Left lung (tissue), 14 donors: ENCODE measurements around the gene WNT4. TPM values are rescaled to one million over a fixed set of nuclear protein-coding genes. Genes with fewer than 3 reads are reported as not detected.

Experiments
- ATAC-seq: fragments of 200-7000 bp; cut with Tn5 transposase; one replicate; pipeline ENCODE4 v1.9.1; 2020; ENCODE audit warnings: moderate library complexity
- DNase-seq, 4 donors: peaks; one replicate each; pipeline ENCODE4 v3.0.0-alpha.2; 2013 to 2020
- H3K27ac ChIP-seq, 2 donors: fragments of 200-600 bp; sonication (generic) in 1 of 2; one replicate each; pipeline versions ENCODE4 v1.5.0 to v1.8.0; 2020 to 2021
- H3K27me3 ChIP-seq, 2 donors: fragments of 200-600 bp; sonication (generic) in 1 of 2; one replicate each; pipeline versions ENCODE4 v1.5.0 to v1.8.0; 2020 to 2021
- H3K36me3 ChIP-seq, 2 donors: fragments of 200-600 bp; sonication (generic) in 1 of 2; one replicate each; pipeline versions ENCODE4 v1.5.0 to v1.8.0; 2020 to 2021
- H3K4me1 ChIP-seq, 2 donors: fragments of 200-600 bp; one replicate each; pipeline ENCODE4 v1.8.0; 2021
- H3K4me3 ChIP-seq, 2 donors: fragments of 200-600 bp; sonication (generic) in 1 of 2; one replicate each; pipeline versions ENCODE4 v1.5.0 to v1.8.0; 2020 to 2021; ENCODE audit warnings: mild to moderate bottlenecking in 1 of 2
- H3K9me3 ChIP-seq, 2 donors: fragments of 200-600 bp; sonication (generic) in 1 of 2; one replicate each; pipeline versions ENCODE4 v1.5.0 to v1.8.0; 2020 to 2021
- CTCF ChIP-seq, 2 donors: fragments of 200-600 bp; sonication (generic) in 1 of 2; IDR thresholded peaks; one replicate each; pipeline versions ENCODE4 v1.5.0 to v1.8.0; 2021; ENCODE audit warnings: antibody characterized with exemption in 2 of 2
- intact Hi-C, 2 donors: fragments of 100-400 bp; cut with DNase I; formaldehyde crosslinking; loops; one replicate each; pipeline versions ENCODE4 v1.11.2 to v1.14.2; 2022
- long read RNA-seq, 12 donors: library from polyadenylated mRNA in 2 of 12; unstranded in 2 of 12; transcript quantifications; one replicate each; pipeline ENCODE4 v2.0.0 and lab custom pipeline, GENCODE V29; 2019 to 2026
- polyA plus RNA-seq, 6 donors: library from polyadenylated mRNA; unstranded; fragments of 120-200 nt; gene quantifications; one replicate each; pipeline ENCODE4 v1.2.1, GENCODE V29; 2013; ENCODE audit not compliant: insufficient read length in 6 of 6
- total RNA-seq, 2 donors: library from RNA; stranded (reverse); fragmentation: NEBNext Ultra II Directional; extraction: Animal tissue kit (Norgen Biotek cat#: 25700); gene quantifications; one replicate each; pipeline ENCODE4 v1.2.1, GENCODE V29; 2021
- donor health status: DM: no; HTN: yes; CAD: no.
- donor health status: DM: no; HTN: no; CAD: no.

Gene WNT4
- 1 to 10 TPM; 1.8 to 4.0 TPM for total RNA-seq
- polyA plus RNA-seq, result 1 to 10 TPM; 2.3 to 3.4 (median 2.8) TPM
- long read RNA-seq, donor 1, partial matches to known transcripts, result 0 of 4 reads
- long read RNA-seq, donor 1, other reads (novel, unspliced or antisense), result 0 of 4 reads
- long read RNA-seq, donor 2, partial matches to known transcripts, result 0 of 1 reads
- long read RNA-seq, donor 2, other reads (novel, unspliced or antisense), result 0 of 1 reads
- long read RNA-seq, donor 3, result 0 reads
- long read RNA-seq, donor 4, result 0 reads
- long read RNA-seq, donor 5, partial matches to known transcripts, result 0 of 4 reads
- long read RNA-seq, donor 5, other reads (novel, unspliced or antisense), result 0 of 4 reads
- long read RNA-seq, donor 6, partial matches to known transcripts, result 0 of 1 reads
- long read RNA-seq, donor 6, other reads (novel, unspliced or antisense), result 0 of 1 reads
- long read RNA-seq, donor 7, partial matches to known transcripts, result 0 of 3 reads
- long read RNA-seq, donor 7, other reads (novel, unspliced or antisense), result 0 of 3 reads
- long read RNA-seq, donor 8, result 0 reads
- long read RNA-seq, donor 9, result 0 reads
- long read RNA-seq, donor 10, result 0 reads
- long read RNA-seq, donor 11, transcript WNT4-201 (5 exons, 3,845 nt), result major isoform, 17 of 17 reads
- long read RNA-seq, donor 11, partial matches to known transcripts, result 0 of 17 reads
- long read RNA-seq, donor 11, other reads (novel, unspliced or antisense), result 0 of 17 reads
- long read RNA-seq, donor 12, partial matches to known transcripts, result 0 of 3 reads
- long read RNA-seq, donor 12, other reads (novel, unspliced or antisense), result 0 of 3 reads

- no peak for TF ChIP-seq CTCF (IDR thresholded peaks at IDR 0.05)
- peaks cover 24 to 85% of the 10 kb centered on the region in 2 donors for H3K27me3 ChIP-seq
- H3K4me1 ChIP-seq, result peaks cover 8 to 10% of the 10 kb centered on the region in 2 donors
- intact Hi-C loops, result no loop called here
- peak within 1 kb of the TSS in 1 of 2 donors; percentile 19 for H3K27ac ChIP-seq
- no peaks in the 10 kb centered on the region for H3K36me3 ChIP-seq
- peak in 2 of 4 donors; percentile 46 to 87 for DNase-seq
- no peaks in the 10 kb centered on the region for H3K9me3 ChIP-seq
- peak within 1 kb of the TSS; percentile 31 to 39 for H3K4me3 ChIP-seq
- ATAC-seq, result peak; percentile 82
Observed at GRCh38 chr1:22143065-22144033, at the start of gene WNT4. WNT4 (minus strand) TSS chr1:22143097; CDS start chr1:22142922, 175 bp downstream.

GRCh38 chr1:22190731-22191130 lies 47.8 kb upstream of the WNT4 start:
- Histone ChIP-seq H3K4me3 (no peak overlapping the region), H3K9me3 (no peaks in the 10 kb centered on the region), H3K36me3 (no peaks in the 10 kb centered on the region), H3K4me1 (no peaks in the 10 kb centered on the region), H3K27ac (no peak overlapping the region), H3K27me3 (peaks cover 0 to 4% of the 10 kb centered on the region in 2 donors)
- no peak for TF ChIP-seq CTCF (IDR thresholded peaks at IDR 0.05)
- no peak for DNase-seq
- intact Hi-C loops, result no loop called here
- no peak for ATAC-seq

- intact Hi-C loops, result no loop called here
- Histone ChIP-seq H3K4me3 (no peak overlapping the region), H3K9me3 (no peaks in the 10 kb centered on the region), H3K36me3 (no peaks in the 10 kb centered on the region), H3K4me1 (no peaks in the 10 kb centered on the region), H3K27me3 (peaks cover 0 to 8% of the 10 kb centered on the region in 2 donors), H3K27ac (no peak overlapping the region)
- no peak for TF ChIP-seq CTCF (IDR thresholded peaks at IDR 0.05)
- DNase-seq (no peak), ATAC-seq (no peak)
Observed at GRCh38 chr1:22190251-22190650, 47.4 kb upstream of the WNT4 start.

GRCh38 chr1:22189619-22190018 lies 46.7 kb upstream of the WNT4 start:
- intact Hi-C loops, result no loop called here
- Histone ChIP-seq H3K9me3 (no peaks in the 10 kb centered on the region), H3K27ac (no peak overlapping the region), H3K27me3 (peaks cover 0 to 14% of the 10 kb centered on the region in 2 donors), H3K4me3 (no peak overlapping the region), H3K4me1 (no peaks in the 10 kb centered on the region), H3K36me3 (no peaks in the 10 kb centered on the region)
- no peak for DNase-seq
- ATAC-seq, result no peak
- no peak for TF ChIP-seq CTCF (IDR thresholded peaks at IDR 0.05)
